ENCODE data around the gene MB21D2.

Gene MB21D2

GRCh38 chr3:192890347-192891335, 27.0 kb downstream of the MB21D2 start:
- no peak for DNase-seq (ENCODE audit: low read depth)

- no peak for DNase-seq (ENCODE audit: low read depth)
Observed at GRCh38 chr3:192889679-192890078, 28.0 kb downstream of the MB21D2 start.

GRCh38 chr3:192888190-192888589, 29.5 kb downstream of the MB21D2 start:
- DNase-seq (ENCODE audit: low read depth), result no peak

- DNase-seq (ENCODE audit: low read depth), result no peak
Observed at GRCh38 chr3:192887701-192888100, 30.0 kb downstream of the MB21D2 start.

GRCh38 chr3:192887047-192887446, 30.6 kb downstream of the MB21D2 start:
- DNase-seq (ENCODE audit: low read depth), result no peak

- no peak for DNase-seq (ENCODE audit: low read depth)
Observed at GRCh38 chr3:192884777-192885773, 32.6 kb downstream of the MB21D2 start.

GRCh38 chr3:192883512-192883911, 34.1 kb downstream of the MB21D2 start:
- DNase-seq (ENCODE audit: low read depth), result no peak

- no peak for DNase-seq (ENCODE audit: low read depth)
Observed at GRCh38 chr3:192881159-192881786, 36.4 kb downstream of the MB21D2 start.

GRCh38 chr3:192880313-192880712, 37.3 kb downstream of the MB21D2 start:
- DNase-seq (ENCODE audit: low read depth), result no peak

- DNase-seq (ENCODE audit: low read depth), result no peak
Observed at GRCh38 chr3:192879346-192880031, 38.2 kb downstream of the MB21D2 start.

- DNase-seq (ENCODE audit: low read depth), result no peak
Observed at GRCh38 chr3:192875971-192876565, 41.6 kb downstream of the MB21D2 start.

GRCh38 chr3:192870822-192871221, 46.8 kb downstream of the MB21D2 start:
- DNase-seq (ENCODE audit: low read depth), result no peak

GRCh38 chr3:192869131-192870031, 48.3 kb downstream of the MB21D2 start:
- DNase-seq (ENCODE audit: low read depth), result no peak

GRCh38 chr3:192867645-192868044, 50.0 kb downstream of the MB21D2 start:
- no peak for DNase-seq (ENCODE audit: low read depth)

GRCh38 chr3:192866804-192867203, 50.9 kb downstream of the MB21D2 start:
- no peak for DNase-seq (ENCODE audit: low read depth)

GRCh38 chr3:192864941-192865340, 52.7 kb downstream of the MB21D2 start:
- no peak for DNase-seq (ENCODE audit: low read depth)

- DNase-seq (ENCODE audit: low read depth), result no peak
Observed at GRCh38 chr3:192863091-192863420, 54.6 kb downstream of the MB21D2 start.

- no peak for DNase-seq (ENCODE audit: low read depth)
Observed at GRCh38 chr3:192862408-192863090, 55.1 kb downstream of the MB21D2 start.

GRCh38 chr3:192861972-192862371, 55.7 kb downstream of the MB21D2 start:
- no peak for DNase-seq (ENCODE audit: low read depth)
